ENCODE measurements around the gene TCEAL1. TPM values are rescaled to one million over a fixed set of nuclear protein-coding genes. Genes with fewer than 3 reads are reported as not detected.

The TCEAL1 gene
- total RNA-seq, 1 experiment from 2014 or later, result not detected

DNA sequence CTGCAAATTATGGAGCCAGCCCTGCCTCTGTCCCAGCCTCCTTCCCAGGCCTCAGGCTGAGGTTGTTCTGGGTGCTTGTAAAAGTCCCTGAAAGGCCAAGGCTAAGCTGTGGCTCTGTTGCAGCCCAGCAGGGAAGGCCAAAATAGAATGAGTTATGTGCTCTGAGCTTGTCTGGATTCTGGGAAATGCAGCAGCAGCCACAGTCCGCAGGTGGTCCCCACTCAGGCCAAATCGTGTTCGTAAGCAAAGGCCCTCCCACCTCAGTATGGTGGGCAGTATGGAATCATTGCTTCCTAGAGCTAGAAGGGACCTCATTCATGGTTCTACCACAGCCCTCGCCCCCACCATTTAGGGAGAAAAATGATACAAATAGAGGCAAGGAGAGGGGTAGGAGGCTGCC, 4.7 kb upstream of the TCEAL1 start:
- no TSS peak for BruUV-seq (replicated peaks)
- Histone ChIP-seq H3K27me3 (ENCODE audit: insufficient read depth, low read length) (no peaks in the 10 kb centered on the region), H3K4me1 (ENCODE audit: control insufficient read depth in 1 of 2, insufficient read depth in 2 of 2, low read length in 2 of 2) (no peaks in the 10 kb centered on the region), H4K20me1 (ENCODE audit: insufficient read depth) (no peaks in the 10 kb centered on the region), H3K9me2 (ENCODE audit: insufficient read depth) (no peaks in the 10 kb centered on the region), H3K79me2 (ENCODE audit: insufficient read depth, low read length) (no peaks in the 10 kb centered on the region), H3K27ac (ENCODE audit: low read depth, low read length) (no peak overlapping the region), H3K4me2 (ENCODE audit: low read length) (no peak overlapping the region), H3K9me3 (ENCODE audit: control insufficient read depth in 1 of 2, insufficient read depth in 1 of 2, low read depth in 1 of 2, low read length in 2 of 2) (no peaks in the 10 kb centered on the region), H3K9ac (ENCODE audit: low read length) (no peak overlapping the region), H3K36me3 (ENCODE audit: control insufficient read depth in 1 of 2, insufficient read depth in 2 of 2, low read length in 2 of 2) (no peaks in the 10 kb centered on the region), H2AFZ (ENCODE audit: low read depth, low read length, poor library complexity, severe bottlenecking) (no peak overlapping the region), H3K4me3 (replicated peaks in 1 of 2; ENCODE audit: low read depth in 1 of 2, low read length in 2 of 2) (no peak overlapping the region)
- intact Hi-C loops (cut with micrococcal nuclease), result no loop called here
- ChIA-PET CTCF (no interaction called here), POLR2A (no interaction called here), RAD21 (ENCODE audit: low non-redundant PET in 1 of 2, low total read pairs in 2 of 2, uncharacterized antibody in 2 of 2, unreplicated experiment in 2 of 2) (no interaction called here)
- TF ChIP-seq TCF7L2 (IDR thresholded peaks at IDR 0.05; ENCODE audit: borderline replicate concordance, extremely low read depth, insufficient read depth, insufficient read length) (no peak), SRF (IDR thresholded peaks at IDR 0.05; ENCODE audit: low read depth) (no peak), ZFX (IDR thresholded peaks at IDR 0.05) (no peak), EZH2 (IDR thresholded peaks at IDR 0.05) (no peak), ZNF274 (IDR thresholded peaks at IDR 0.05; ENCODE audit: low read depth, low read length) (no peak)
- TF ChIP-seq, protein P1, sequence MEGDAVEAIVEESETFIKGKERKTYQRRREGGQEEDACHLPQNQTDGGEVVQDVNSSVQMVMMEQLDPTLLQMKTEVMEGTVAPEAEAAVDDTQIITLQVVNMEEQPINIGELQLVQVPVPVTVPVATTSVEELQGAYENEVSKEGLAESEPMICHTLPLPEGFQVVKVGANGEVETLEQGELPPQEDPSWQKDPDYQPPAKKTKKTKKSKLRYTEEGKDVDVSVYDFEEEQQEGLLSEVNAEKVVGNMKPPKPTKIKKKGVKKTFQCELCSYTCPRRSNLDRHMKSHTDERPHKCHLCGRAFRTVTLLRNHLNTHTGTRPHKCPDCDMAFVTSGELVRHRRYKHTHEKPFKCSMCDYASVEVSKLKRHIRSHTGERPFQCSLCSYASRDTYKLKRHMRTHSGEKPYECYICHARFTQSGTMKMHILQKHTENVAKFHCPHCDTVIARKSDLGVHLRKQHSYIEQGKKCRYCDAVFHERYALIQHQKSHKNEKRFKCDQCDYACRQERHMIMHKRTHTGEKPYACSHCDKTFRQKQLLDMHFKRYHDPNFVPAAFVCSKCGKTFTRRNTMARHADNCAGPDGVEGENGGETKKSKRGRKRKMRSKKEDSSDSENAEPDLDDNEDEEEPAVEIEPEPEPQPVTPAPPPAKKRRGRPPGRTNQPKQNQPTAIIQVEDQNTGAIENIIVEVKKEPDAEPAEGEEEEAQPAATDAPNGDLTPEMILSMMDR (IDR thresholded peaks at IDR 0.05 in 2 of 3, conservative IDR thresholded peaks at IDR 0.05 in 1 of 3; ENCODE audit: borderline replicate concordance in 1 of 3, insufficient read depth in 1 of 3, low read depth in 2 of 3, low read length in 2 of 3), result no peak
- ATAC-seq (no peak), DNase-seq (ENCODE audit: low read depth, low spot score) (no peak)

DNA sequence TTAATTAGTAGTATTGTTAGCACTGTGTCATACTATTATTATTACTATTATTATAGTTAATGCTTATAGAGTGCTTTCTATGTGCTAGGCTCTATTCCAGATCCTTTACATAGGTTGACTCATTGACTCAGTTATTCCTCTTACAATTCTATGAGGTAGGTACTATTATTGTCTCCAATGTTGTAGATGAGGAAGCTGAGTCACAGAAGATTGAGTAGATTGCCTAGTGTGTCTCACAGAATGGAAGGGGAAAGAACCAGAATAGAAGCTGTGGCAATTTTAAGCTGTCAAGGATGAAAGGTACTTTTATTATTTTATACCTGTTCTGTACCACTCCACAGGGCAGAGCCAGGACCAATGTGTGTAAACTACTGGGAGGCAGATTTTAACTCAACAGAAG, 1.9 kb upstream of the TCEAL1 start:
- Histone ChIP-seq H3K9me3 (ENCODE audit: control insufficient read depth in 1 of 2, insufficient read depth in 1 of 2, low read depth in 1 of 2, low read length in 2 of 2) (no peaks in the 10 kb centered on the region), H3K36me3 (ENCODE audit: control insufficient read depth in 1 of 2, insufficient read depth in 2 of 2, low read length in 2 of 2) (no peaks in the 10 kb centered on the region), H3K79me2 (ENCODE audit: insufficient read depth, low read length) (no peaks in the 10 kb centered on the region), H3K4me1 (ENCODE audit: control insufficient read depth in 1 of 2, insufficient read depth in 2 of 2, low read length in 2 of 2) (no peaks in the 10 kb centered on the region), H3K9me2 (ENCODE audit: insufficient read depth) (no peaks in the 10 kb centered on the region), H3K9ac (ENCODE audit: low read length) (no peak overlapping the region), H4K20me1 (ENCODE audit: insufficient read depth) (no peaks in the 10 kb centered on the region), H3K27me3 (ENCODE audit: insufficient read depth, low read length) (no peaks in the 10 kb centered on the region), H3K27ac (ENCODE audit: low read depth, low read length) (no peak overlapping the region), H3K4me3 (replicated peaks in 1 of 2; ENCODE audit: low read depth in 1 of 2, low read length in 2 of 2) (no peak overlapping the region), H3K4me2 (ENCODE audit: low read length) (no peak overlapping the region), H2AFZ (ENCODE audit: low read depth, low read length, poor library complexity, severe bottlenecking) (no peak overlapping the region)
- no TSS peak for BruUV-seq (replicated peaks)
- RAD21 ChIA-PET (ENCODE audit: low non-redundant PET in 1 of 2, low total read pairs in 2 of 2, uncharacterized antibody in 2 of 2, unreplicated experiment in 2 of 2), result no interaction called here
- no peak for ATAC-seq
- CTCF ChIA-PET, result no interaction called here
- POLR2A ChIA-PET, result no interaction called here
- intact Hi-C loops (cut with micrococcal nuclease), result no loop called here
- no peak for DNase-seq (ENCODE audit: low read depth, low spot score)
- no peak for TF ChIP-seq EZH2phosphoT487 (IDR thresholded peaks at IDR 0.05; ENCODE audit: borderline replicate concordance)
- TF ChIP-seq, protein P2, sequence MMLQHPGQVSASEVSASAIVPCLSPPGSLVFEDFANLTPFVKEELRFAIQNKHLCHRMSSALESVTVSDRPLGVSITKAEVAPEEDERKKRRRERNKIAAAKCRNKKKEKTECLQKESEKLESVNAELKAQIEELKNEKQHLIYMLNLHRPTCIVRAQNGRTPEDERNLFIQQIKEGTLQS (IDR thresholded peaks at IDR 0.05), result no peak
